Measurements from ENCODE around the gene NISCH. TPM values are rescaled to one million over a fixed set of nuclear protein-coding genes. Genes with fewer than 3 reads are reported as not detected.

The NISCH gene
- polyA plus RNA-seq, 2 donors, result 32.2 to 59.6 TPM

DNA sequence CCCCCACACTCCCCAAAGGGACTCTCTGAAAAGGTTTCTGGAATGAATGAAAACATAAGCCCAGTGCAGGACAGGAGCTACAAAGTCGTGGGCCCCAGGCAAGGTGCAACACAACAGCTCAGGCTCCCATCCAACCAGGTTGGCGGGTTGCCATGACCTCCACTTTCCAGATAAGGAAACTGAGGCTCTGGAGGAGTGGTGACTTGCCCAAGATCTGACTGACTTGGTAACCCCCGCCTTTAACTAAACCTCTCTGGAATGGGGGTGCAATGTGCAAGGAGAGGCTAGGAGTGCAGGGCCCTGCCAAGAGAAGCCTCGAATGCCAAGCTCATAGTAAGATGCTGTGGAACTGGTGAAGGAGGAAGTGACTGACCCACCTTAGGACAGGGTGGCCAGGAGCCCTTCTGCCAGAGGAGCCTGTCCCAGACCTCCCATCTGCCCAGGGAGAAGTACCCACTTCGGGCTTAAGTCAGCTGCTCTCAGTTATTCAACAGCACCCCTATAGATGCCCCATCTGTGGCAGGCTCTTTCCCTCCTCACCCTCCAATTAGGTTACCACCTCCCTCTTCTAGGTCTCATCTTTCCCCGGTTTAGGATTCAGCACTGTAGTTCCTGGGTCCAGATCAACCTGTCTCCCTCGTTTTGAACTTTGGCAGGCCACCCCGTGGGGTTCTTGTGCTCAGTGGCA lies 1.0 kb upstream of the NISCH start:
- peak overlapping the region; percentile 70 to 77 for H3K4me3 ChIP-seq (ENCODE audit: low read depth in 1 of 2, low read length in 2 of 2)
- whole genome bisulfite sequencing, 2 donors, result 44 to 56% methylated on average over 8 of the region's 8 CpGs
- H3K27me3 ChIP-seq (ENCODE audit: control insufficient read depth in 1 of 2, insufficient read depth in 2 of 2, low read length in 2 of 2), result no peaks in the 10 kb centered on the region
- H3K36me3 ChIP-seq (ENCODE audit: control insufficient read depth in 2 of 2, insufficient read depth in 2 of 2, low read length in 1 of 2), result peaks cover 10 to 12% of the 10 kb centered on the region in 2 donors
- H3K4me1 ChIP-seq (ENCODE audit: control insufficient read depth in 2 of 2, insufficient read depth in 2 of 2, low read length in 1 of 2), result peaks cover 3 to 26% of the 10 kb centered on the region in 2 donors
- H3K27ac ChIP-seq (ENCODE audit: low read depth in 2 of 2, low read length in 1 of 2), result peak overlapping the region; percentile 77 to 90
- H3K9me3 ChIP-seq (ENCODE audit: control insufficient read depth in 2 of 2, insufficient read depth in 1 of 2, low read depth in 1 of 2, low read length in 1 of 2), result no peaks in the 10 kb centered on the region

- Histone ChIP-seq H3K27ac (ENCODE audit: low read depth in 2 of 2, low read length in 1 of 2) (peak overlapping the region; percentile 77 to 90), H3K9me3 (ENCODE audit: control insufficient read depth in 2 of 2, insufficient read depth in 1 of 2, low read depth in 1 of 2, low read length in 1 of 2) (no peaks in the 10 kb centered on the region), H3K36me3 (ENCODE audit: control insufficient read depth in 2 of 2, insufficient read depth in 2 of 2, low read length in 1 of 2) (peaks cover 10 to 12% of the 10 kb centered on the region in 2 donors), H3K4me1 (ENCODE audit: control insufficient read depth in 2 of 2, insufficient read depth in 2 of 2, low read length in 1 of 2) (peaks cover 3 to 26% of the 10 kb centered on the region in 2 donors), H3K27me3 (ENCODE audit: control insufficient read depth in 1 of 2, insufficient read depth in 2 of 2, low read length in 2 of 2) (no peaks in the 10 kb centered on the region), H3K4me3 (ENCODE audit: low read depth in 1 of 2, low read length in 2 of 2) (peak overlapping the region; percentile 70 to 77)
- 23 to 26% methylated on average over 11 of the region's 11 CpGs for WGBS, 2 donors
Measured at GRCh38 chr3:52454938-52455282, 494 bp upstream of the NISCH start.

DNA sequence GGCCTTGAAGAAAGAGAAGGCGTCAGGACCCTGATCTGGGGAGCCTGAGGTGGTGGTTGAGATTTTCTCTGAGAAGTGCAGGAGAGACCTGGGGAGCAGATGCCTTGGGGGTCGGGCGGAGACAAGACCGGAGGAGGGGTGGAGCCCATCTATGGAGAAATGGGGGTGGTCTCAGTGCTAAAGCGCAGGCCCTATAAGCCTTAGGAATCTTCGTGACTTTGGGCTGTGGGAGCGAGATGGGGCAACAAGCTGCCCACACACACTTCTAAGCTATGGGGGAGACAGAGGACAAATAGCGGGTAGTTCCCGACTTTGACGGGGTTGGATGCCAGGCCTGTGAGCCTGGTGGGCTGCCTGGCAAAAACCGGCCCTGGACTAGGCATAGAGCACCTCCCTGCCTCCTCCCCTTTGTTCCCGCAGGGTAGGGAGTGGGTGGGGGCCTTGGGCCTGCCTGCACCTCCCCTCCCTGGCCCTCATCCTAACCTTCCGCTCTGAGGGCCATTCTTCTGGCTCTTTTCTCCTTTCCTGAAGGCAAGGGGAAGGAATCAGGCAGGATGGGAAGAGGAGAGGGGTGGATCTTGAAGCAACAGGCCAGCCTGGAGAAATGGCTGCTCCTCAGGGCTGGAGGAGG lies 880 bp downstream of the NISCH start:
- H3K4me3 ChIP-seq (ENCODE audit: low read depth in 1 of 2, low read length in 2 of 2), result peak overlapping the region; percentile 70 to 77
- H3K27me3 ChIP-seq (ENCODE audit: control insufficient read depth in 1 of 2, insufficient read depth in 2 of 2, low read length in 2 of 2), result no peaks in the 10 kb centered on the region
- WGBS, 2 donors, result 10 to 13% methylated on average over 12 to 13 of the region's 13 CpGs
- H3K9me3 ChIP-seq (ENCODE audit: control insufficient read depth in 2 of 2, insufficient read depth in 1 of 2, low read depth in 1 of 2, low read length in 1 of 2), result no peaks in the 10 kb centered on the region
- H3K36me3 ChIP-seq (ENCODE audit: control insufficient read depth in 2 of 2, insufficient read depth in 2 of 2, low read length in 1 of 2), result peaks cover 10 to 16% of the 10 kb centered on the region in 2 donors
- H3K4me1 ChIP-seq (ENCODE audit: control insufficient read depth in 2 of 2, insufficient read depth in 2 of 2, low read length in 1 of 2), result peaks cover 3 to 26% of the 10 kb centered on the region in 2 donors
- H3K27ac ChIP-seq (ENCODE audit: low read depth in 2 of 2, low read length in 1 of 2), result peak overlapping the region; percentile 77 to 90

GRCh38 chr3:52456800-52457183 lies 1.4 kb downstream of the NISCH start:
- H3K4me3 ChIP-seq (ENCODE audit: low read depth in 1 of 2, low read length in 2 of 2), result peak overlapping the region; percentile 70 to 77

DNA sequence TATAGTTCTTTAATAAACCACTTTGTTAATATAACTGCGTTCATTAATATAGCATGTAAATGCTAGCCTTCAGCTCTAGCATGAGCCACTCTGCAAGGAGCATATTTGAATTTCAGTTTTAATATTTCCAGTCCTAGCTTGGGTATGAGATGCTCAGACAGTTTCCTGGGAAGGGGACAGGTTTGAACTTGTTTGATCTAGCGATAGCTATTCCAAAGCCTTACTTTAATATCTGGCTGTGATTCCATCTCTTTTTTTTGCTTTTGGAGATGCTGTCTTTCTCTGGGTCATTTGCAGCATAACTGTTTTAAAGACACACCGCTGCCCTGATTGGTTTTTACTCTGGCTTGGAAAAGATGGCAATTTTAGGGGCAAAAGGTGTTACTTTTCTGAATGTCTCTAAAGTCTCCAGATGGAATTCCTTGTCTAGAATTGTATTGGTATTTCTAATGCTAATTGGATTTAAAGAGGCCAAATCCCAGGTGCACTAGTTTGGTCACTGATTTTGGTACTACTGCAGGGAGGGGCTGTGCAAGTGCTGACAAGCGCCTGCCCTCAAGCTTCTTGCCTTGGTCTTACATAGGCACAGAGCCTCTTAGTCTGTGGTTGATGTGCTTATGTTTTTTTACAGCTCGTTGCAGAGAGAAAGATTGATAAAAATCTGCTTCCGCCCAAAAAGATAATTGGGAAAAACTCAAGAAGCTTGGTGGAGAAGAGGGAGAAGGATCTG lies 2.8 kb downstream of the NISCH start:
- H3K36me3 ChIP-seq (ENCODE audit: control insufficient read depth in 2 of 2, insufficient read depth in 2 of 2, low read length in 1 of 2), result peaks cover 13 to 16% of the 10 kb centered on the region in 2 donors

More at GRCh38 chr3:52456800-52457183, 1.4 kb downstream of the NISCH start:
- no peaks in the 10 kb centered on the region for H3K9me3 ChIP-seq (ENCODE audit: control insufficient read depth in 2 of 2, insufficient read depth in 1 of 2, low read depth in 1 of 2, low read length in 1 of 2)
- H3K36me3 ChIP-seq (ENCODE audit: control insufficient read depth in 2 of 2, insufficient read depth in 2 of 2, low read length in 1 of 2), result peaks cover 10 to 16% of the 10 kb centered on the region in 2 donors
- H3K27me3 ChIP-seq (ENCODE audit: control insufficient read depth in 1 of 2, insufficient read depth in 2 of 2, low read length in 2 of 2), result no peaks in the 10 kb centered on the region
- peak overlapping the region; percentile 77 to 90 for H3K27ac ChIP-seq (ENCODE audit: low read depth in 2 of 2, low read length in 1 of 2)
- peaks cover 3 to 26% of the 10 kb centered on the region in 2 donors for H3K4me1 ChIP-seq (ENCODE audit: control insufficient read depth in 2 of 2, insufficient read depth in 2 of 2, low read length in 1 of 2)
- 62 to 63% methylated on average over 5 of the region's 5 CpGs for WGBS, 2 donors

GRCh38 chr3:52458770-52459545 lies 3.6 kb downstream of the NISCH start:
- 79 to 87% methylated on average over 14 of the region's 14 CpGs for WGBS, 2 donors
- Histone ChIP-seq H3K9me3 (ENCODE audit: control insufficient read depth in 2 of 2, insufficient read depth in 1 of 2, low read depth in 1 of 2, low read length in 1 of 2) (no peaks in the 10 kb centered on the region), H3K4me1 (ENCODE audit: control insufficient read depth in 2 of 2, insufficient read depth in 2 of 2, low read length in 1 of 2) (peaks cover 3 to 20% of the 10 kb centered on the region in 2 donors), H3K4me3 (ENCODE audit: low read depth in 1 of 2, low read length in 2 of 2) (no peak overlapping the region), H3K27me3 (ENCODE audit: control insufficient read depth in 1 of 2, insufficient read depth in 2 of 2, low read length in 2 of 2) (no peaks in the 10 kb centered on the region), H3K27ac (ENCODE audit: low read depth in 2 of 2, low read length in 1 of 2) (no peak overlapping the region), H3K36me3 (ENCODE audit: control insufficient read depth in 2 of 2, insufficient read depth in 2 of 2, low read length in 1 of 2) (peaks cover 13 to 16% of the 10 kb centered on the region in 2 donors)

More for the DNA sequence above, 2.8 kb downstream of the NISCH start:
- 46 to 64% methylated on average over 6 of the region's 6 CpGs for WGBS, 2 donors
- Histone ChIP-seq H3K27ac (ENCODE audit: low read depth in 2 of 2, low read length in 1 of 2) (no peak overlapping the region), H3K4me1 (ENCODE audit: control insufficient read depth in 2 of 2, insufficient read depth in 2 of 2, low read length in 1 of 2) (peaks cover 3 to 24% of the 10 kb centered on the region in 2 donors), H3K4me3 (ENCODE audit: low read depth in 1 of 2, low read length in 2 of 2) (no peak overlapping the region), H3K27me3 (ENCODE audit: control insufficient read depth in 1 of 2, insufficient read depth in 2 of 2, low read length in 2 of 2) (no peaks in the 10 kb centered on the region), H3K9me3 (ENCODE audit: control insufficient read depth in 2 of 2, insufficient read depth in 1 of 2, low read depth in 1 of 2, low read length in 1 of 2) (no peaks in the 10 kb centered on the region)

GRCh38 chr3:52461874-52462273 lies 6.5 kb downstream of the NISCH start:
- no peak overlapping the region for H3K4me3 ChIP-seq (ENCODE audit: low read depth in 1 of 2, low read length in 2 of 2)
- H3K27me3 ChIP-seq (ENCODE audit: control insufficient read depth in 1 of 2, insufficient read depth in 2 of 2, low read length in 2 of 2), result no peaks in the 10 kb centered on the region
- peaks cover 13 to 22% of the 10 kb centered on the region in 2 donors for H3K36me3 ChIP-seq (ENCODE audit: control insufficient read depth in 2 of 2, insufficient read depth in 2 of 2, low read length in 1 of 2)
- no peak overlapping the region for H3K27ac ChIP-seq (ENCODE audit: low read depth in 2 of 2, low read length in 1 of 2)
- 62 to 76% methylated on average over 6 of the region's 6 CpGs for WGBS, 2 donors
- H3K9me3 ChIP-seq (ENCODE audit: control insufficient read depth in 2 of 2, insufficient read depth in 1 of 2, low read depth in 1 of 2, low read length in 1 of 2), result no peaks in the 10 kb centered on the region
- H3K4me1 ChIP-seq (ENCODE audit: control insufficient read depth in 2 of 2, insufficient read depth in 2 of 2, low read length in 1 of 2), result peaks cover 3 to 8% of the 10 kb centered on the region in 2 donors

GRCh38 chr3:52463416-52463815 lies 8.0 kb downstream of the NISCH start:
- H3K4me3 ChIP-seq (ENCODE audit: low read depth in 1 of 2, low read length in 2 of 2), result no peak overlapping the region
- H3K9me3 ChIP-seq (ENCODE audit: control insufficient read depth in 2 of 2, insufficient read depth in 1 of 2, low read depth in 1 of 2, low read length in 1 of 2), result no peaks in the 10 kb centered on the region
- WGBS, 2 donors, result 84 to 91% methylated on average over 5 of the region's 5 CpGs
- no peaks in the 10 kb centered on the region for H3K27me3 ChIP-seq (ENCODE audit: control insufficient read depth in 1 of 2, insufficient read depth in 2 of 2, low read length in 2 of 2)
- no peak overlapping the region for H3K27ac ChIP-seq (ENCODE audit: low read depth in 2 of 2, low read length in 1 of 2)
- peaks cover 11 to 21% of the 10 kb centered on the region in 2 donors for H3K36me3 ChIP-seq (ENCODE audit: control insufficient read depth in 2 of 2, insufficient read depth in 2 of 2, low read length in 1 of 2)
- no peaks in the 10 kb centered on the region for H3K4me1 ChIP-seq (ENCODE audit: control insufficient read depth in 2 of 2, insufficient read depth in 2 of 2, low read length in 1 of 2)

GRCh38 chr3:52468336-52468735 lies 12.9 kb downstream of the NISCH start:
- peaks cover 3 to 19% of the 10 kb centered on the region in 2 donors for H3K4me1 ChIP-seq (ENCODE audit: control insufficient read depth in 2 of 2, insufficient read depth in 2 of 2, low read length in 1 of 2)
- no peaks in the 10 kb centered on the region for H3K27me3 ChIP-seq (ENCODE audit: control insufficient read depth in 1 of 2, insufficient read depth in 2 of 2, low read length in 2 of 2)
- WGBS, 2 donors, result 38 to 61% methylated on average over 9 of the region's 9 CpGs
- H3K27ac ChIP-seq (ENCODE audit: low read depth in 2 of 2, low read length in 1 of 2), result peak overlapping the region in 1 of 2 donors; percentile 1
- H3K4me3 ChIP-seq (ENCODE audit: low read depth in 1 of 2, low read length in 2 of 2), result no peak overlapping the region
- peaks cover 8 to 32% of the 10 kb centered on the region in 2 donors for H3K36me3 ChIP-seq (ENCODE audit: control insufficient read depth in 2 of 2, insufficient read depth in 2 of 2, low read length in 1 of 2)
- H3K9me3 ChIP-seq (ENCODE audit: control insufficient read depth in 2 of 2, insufficient read depth in 1 of 2, low read depth in 1 of 2, low read length in 1 of 2), result no peaks in the 10 kb centered on the region

All from esophagus (tissue), 2 donors.